ENCODE measurements around the gene CALCR.
A peak's percentile ranks its signal among the peaks of the same experiment; 100 is the strongest.

CALCR gene

DNA sequence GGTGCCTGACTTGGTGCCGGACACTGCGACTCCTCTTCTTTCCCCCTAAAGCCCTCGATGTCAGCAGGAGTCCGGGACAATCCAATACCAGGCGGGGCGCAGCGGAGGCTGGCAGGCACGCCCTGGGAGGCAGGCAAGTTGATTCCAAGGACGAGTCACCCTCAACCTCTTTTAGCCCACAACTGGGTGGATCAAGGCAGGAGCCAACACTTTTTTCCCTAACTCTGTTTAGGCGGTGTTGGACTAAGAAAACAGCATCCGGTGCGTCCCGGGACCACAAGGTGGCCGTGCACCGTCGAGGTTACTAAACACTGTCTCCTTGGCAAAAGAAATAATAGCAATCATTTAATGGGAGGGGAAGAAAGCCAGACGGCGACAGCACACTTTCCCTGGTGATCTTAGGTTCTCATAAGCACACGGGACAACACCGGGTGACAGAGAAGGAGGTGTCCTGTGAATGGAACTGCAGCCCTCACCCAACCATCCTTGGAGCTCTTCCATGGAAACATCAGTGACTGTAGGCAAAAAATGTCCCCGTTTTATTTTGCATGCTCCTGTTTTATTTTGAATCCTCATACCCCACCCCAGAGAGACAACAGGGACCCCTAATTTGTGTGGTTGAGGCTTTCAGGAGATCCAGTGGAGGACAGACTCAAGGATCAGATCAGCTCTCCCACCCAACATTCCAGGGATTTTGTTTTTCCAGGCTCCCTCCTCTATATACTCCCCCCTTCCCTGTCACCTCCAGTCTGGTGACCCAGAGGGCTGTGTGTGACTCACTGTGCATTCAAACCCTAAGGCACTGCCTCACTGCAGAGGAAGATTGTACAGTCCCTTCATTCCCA, 1.3 kb upstream of the CALCR start:
- no peaks in the 10 kb centered on the region for H3K36me3 Mint-ChIP-seq (ENCODE audit: low read depth)
- no peak overlapping the region for H3K27ac Mint-ChIP-seq
- no peak for ATAC-seq
- no peak overlapping the region for H3K4me3 Mint-ChIP-seq
- no peaks in the 10 kb centered on the region for H3K9me3 Mint-ChIP-seq
- no peak for DNase-seq
- H3K4me1 Mint-ChIP-seq = no peaks in the 10 kb centered on the region
- H3K27me3 Mint-ChIP-seq = peaks cover 43% of the 10 kb centered on the region

DNA sequence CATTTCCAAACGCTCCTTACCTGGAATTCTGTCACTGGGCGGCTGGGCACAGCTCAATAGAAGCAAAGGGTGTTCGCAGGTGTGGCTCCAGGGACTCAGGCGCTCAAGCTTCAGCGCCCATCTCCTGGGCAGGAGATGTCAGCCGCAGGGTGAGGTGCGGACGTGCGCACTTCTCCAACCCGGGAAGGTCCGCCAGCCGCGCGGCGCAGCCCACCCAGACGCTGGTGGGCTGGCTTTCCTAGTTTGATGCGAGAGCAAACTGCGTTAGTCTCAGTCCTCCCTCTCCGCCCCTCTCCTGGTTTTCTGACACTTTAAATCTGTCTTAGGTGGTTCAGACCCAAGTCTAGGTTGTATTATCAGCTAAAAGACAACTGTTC, 267 bp downstream of the CALCR start:
- peaks cover 40% of the 10 kb centered on the region for H3K27me3 Mint-ChIP-seq

DNA sequence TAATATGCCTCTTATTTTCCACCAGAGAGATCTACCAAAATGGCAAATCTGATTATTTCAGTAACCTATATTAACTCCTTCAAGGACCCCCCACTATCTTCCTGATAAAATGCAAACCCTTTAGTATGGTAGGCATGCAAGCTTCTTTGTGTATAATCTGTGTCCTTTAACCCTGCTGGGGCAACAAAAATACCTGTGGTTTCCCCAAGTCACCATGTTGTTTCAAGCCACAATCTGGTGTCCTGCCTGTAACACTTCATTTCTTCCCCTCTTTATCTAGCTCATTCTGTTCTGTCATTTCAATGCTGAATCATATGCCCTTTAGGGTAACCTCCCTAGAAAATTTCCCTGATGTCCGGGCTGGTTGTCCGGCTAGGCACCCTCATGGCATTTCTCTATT, 5.3 kb downstream of the CALCR start:
- Mint-ChIP-seq H3K9me3 (no peaks in the 10 kb centered on the region), H3K36me3 (ENCODE audit: low read depth) (no peaks in the 10 kb centered on the region), H3K27ac (no peak overlapping the region), H3K4me1 (no peaks in the 10 kb centered on the region), H3K4me3 (no peak overlapping the region), H3K27me3 (peaks cover 27% of the 10 kb centered on the region)
- no peak for ATAC-seq
- no peak for DNase-seq

More for the DNA sequence above, 267 bp downstream of the CALCR start:
- no peak overlapping the region for H3K4me3 Mint-ChIP-seq
- H3K4me1 Mint-ChIP-seq = no peaks in the 10 kb centered on the region
- H3K27ac Mint-ChIP-seq = no peak overlapping the region
- H3K9me3 Mint-ChIP-seq = no peaks in the 10 kb centered on the region
- DNase-seq (no peak), ATAC-seq (no peak)
- no peaks in the 10 kb centered on the region for H3K36me3 Mint-ChIP-seq (ENCODE audit: low read depth)

DNA sequence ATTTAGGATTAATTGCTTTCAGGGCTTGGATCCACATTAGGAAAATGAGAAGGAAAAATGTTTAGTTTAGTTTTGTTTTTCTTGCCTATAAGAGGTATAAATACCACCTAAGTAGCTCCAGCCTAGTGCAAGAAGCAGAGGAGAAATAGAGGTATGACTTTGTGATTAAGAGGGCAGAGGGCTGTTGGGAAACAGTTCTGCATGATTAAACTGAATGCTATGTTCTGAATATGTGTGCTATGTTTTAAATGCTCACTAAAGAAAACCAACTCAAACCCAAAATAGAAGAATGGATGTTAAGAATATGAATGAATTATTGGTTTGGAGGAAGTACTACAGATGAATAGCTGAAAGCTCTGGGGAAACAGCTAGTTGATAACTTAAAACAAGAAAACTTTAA, 7.6 kb downstream of the CALCR start:
- Mint-ChIP-seq H3K4me1 (no peaks in the 10 kb centered on the region), H3K36me3 (ENCODE audit: low read depth) (no peaks in the 10 kb centered on the region), H3K4me3 (no peak overlapping the region), H3K27me3 (peaks cover 10% of the 10 kb centered on the region), H3K9me3 (no peaks in the 10 kb centered on the region), H3K27ac (no peak overlapping the region)
- DNase-seq = no peak
- ATAC-seq = no peak

DNA sequence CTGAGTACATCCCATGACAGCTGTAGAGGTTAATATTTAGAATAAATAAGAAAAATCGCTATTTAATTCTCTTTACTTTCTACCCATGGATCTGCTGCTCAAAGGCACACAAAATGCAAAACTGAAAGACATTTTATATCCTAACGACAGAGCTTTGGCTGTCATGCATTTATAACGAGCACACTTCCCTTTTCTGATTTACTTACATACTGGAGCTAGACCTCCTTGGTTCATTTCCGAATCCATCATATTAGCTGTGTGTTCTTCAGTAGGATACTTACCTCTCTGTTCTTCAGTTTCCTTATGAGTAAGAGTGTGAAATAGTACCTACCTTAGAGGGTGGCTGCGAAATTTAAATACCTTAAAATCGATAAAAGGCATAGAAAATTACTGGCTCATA, 10.9 kb downstream of the CALCR start:
- DNase-seq (no peak), ATAC-seq (no peak)
- Mint-ChIP-seq H3K9me3 (no peaks in the 10 kb centered on the region), H3K27ac (no peak overlapping the region), H3K36me3 (ENCODE audit: low read depth) (no peaks in the 10 kb centered on the region), H3K27me3 (peaks cover 9% of the 10 kb centered on the region), H3K4me1 (peaks cover 6% of the 10 kb centered on the region), H3K4me3 (no peak overlapping the region)

DNA sequence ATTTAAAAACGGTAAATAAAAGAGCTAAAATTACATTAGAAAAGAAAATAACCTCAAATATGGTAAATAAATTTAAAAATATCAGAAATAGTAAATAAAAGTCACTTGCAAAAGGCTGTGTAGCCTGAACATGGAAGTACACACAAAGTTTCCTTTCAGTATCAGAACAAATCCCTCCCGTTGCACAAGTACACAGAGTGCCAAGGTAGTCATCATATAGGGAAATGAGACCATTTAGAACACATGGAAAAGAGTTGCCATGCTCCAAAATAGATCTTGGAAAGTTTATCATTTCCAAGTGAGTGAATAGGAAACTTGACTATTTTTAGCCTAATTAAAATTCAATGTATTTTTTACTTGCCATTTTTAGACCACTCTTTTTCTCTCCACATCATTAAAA, 11.6 kb downstream of the CALCR start:
- H3K27me3 Mint-ChIP-seq = peaks cover 8% of the 10 kb centered on the region
- DNase-seq (no peak), ATAC-seq (no peak)
- no peaks in the 10 kb centered on the region for H3K9me3 Mint-ChIP-seq
- H3K27ac Mint-ChIP-seq = no peak overlapping the region
- peaks cover 6% of the 10 kb centered on the region for H3K4me1 Mint-ChIP-seq
- H3K4me3 Mint-ChIP-seq = no peak overlapping the region
- no peaks in the 10 kb centered on the region for H3K36me3 Mint-ChIP-seq (ENCODE audit: low read depth)

DNA sequence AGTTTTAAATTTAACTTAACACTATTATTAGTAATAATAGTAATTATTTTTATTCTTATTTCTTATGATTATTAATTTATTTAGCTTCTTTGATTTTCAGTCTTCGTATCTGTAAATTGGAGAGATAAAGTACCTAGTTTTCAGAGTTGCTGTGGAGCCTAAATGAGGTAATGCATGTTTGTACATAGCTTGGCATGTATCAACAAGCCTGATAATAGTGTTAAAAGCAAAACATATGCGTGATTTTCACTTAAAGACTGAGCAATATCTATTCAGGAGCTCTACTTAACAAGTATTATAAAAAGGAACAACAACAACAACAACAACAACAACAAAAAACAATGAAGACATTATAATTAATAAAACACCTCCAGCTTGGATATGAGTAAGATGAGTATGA, 12.4 kb downstream of the CALCR start:
- Mint-ChIP-seq H3K4me3 (no peak overlapping the region), H3K9me3 (no peaks in the 10 kb centered on the region), H3K36me3 (ENCODE audit: low read depth) (no peaks in the 10 kb centered on the region), H3K27ac (no peak overlapping the region), H3K27me3 (peaks cover 7% of the 10 kb centered on the region), H3K4me1 (peaks cover 6% of the 10 kb centered on the region)
- DNase-seq (no peak), ATAC-seq (no peak)

DNA sequence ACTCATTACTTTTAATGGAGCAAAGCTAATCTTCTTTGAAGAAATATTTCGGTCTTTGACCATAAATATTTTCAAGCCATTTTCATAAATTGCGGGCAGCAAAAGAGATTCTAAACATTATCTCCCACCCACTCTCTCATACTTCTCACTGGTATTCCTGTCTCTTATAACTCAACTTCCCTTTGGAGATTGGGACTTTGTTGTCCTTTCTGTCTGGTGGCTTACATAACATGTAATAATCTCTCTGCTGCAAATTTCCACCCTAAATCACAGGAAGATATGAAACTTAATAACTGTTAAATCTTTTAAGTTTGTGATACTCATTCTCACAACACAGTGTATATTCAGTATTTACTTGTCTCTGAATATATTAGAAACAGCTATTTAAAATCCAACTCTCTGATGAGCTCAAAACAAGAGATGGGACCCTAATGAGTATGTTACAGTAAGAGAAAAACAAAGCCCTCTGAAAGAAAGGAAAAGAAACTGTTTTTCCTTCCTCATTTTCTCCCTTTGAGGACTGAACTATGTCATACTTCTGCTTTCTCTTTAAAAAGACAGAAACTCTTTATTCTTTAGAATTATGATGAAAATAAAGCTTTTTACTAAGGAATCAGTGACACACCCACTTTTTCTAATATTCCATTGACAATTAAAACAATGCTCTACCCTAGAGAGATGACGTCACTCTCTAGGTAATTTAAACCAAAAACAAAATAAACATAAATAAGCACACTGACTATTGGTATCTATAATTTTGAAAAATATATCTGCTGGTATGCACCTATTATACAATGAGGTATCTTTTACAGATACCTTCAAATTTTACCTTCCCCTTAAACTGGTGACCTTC, 14.7 kb downstream of the CALCR start:
- H3K9me3 Mint-ChIP-seq = no peaks in the 10 kb centered on the region
- H3K4me3 Mint-ChIP-seq = no peak overlapping the region
- H3K4me1 Mint-ChIP-seq = peaks cover 6% of the 10 kb centered on the region
- H3K27ac Mint-ChIP-seq = peak overlapping the region; percentile 23
- H3K27me3 Mint-ChIP-seq = peaks cover 5% of the 10 kb centered on the region
- DNase-seq (no peak), ATAC-seq (no peak)
- no peaks in the 10 kb centered on the region for H3K36me3 Mint-ChIP-seq (ENCODE audit: low read depth)

DNA sequence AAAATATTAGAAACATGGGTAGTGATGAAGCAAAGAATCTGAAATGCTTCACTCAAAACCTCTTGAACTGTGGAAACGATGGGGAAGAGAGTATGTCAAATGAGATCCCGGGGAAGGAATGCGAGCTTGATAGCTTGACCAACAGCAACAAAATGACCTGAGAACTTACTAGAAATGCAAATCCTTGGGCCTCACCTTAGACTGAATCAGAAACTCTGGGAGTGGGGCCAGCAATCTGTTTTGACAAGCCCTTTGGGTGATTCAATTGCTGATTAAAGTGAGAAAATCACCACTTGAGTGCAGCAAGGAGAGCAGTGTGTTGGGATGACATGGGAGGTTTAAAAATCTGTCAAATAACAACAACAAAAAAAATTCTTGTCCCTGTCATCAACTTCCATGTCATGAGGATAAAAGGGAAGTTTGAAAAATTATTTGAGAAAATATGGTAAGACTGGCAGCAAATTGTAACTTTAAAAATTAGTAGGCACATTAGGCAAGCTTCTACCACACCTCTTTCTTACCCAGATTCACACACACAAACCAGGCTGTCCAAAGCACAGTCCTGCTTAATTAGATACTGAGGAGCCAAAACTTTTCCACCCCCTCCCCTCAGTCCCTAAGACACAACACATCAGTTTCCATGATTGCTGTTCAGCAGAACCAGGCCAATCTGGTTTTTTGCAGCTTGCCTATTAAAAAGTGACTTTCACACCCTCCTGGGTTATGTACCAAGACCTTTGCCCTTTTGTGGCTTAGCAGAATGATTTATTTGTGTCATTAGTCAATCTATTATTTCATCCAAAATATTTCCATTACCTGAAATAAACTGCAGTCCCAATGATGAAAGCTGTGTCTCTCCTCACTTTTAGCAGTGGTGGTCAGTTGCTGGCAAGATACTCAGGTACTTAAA, 15.6 kb downstream of the CALCR start:
- H3K4me3 Mint-ChIP-seq = no peak overlapping the region
- no peaks in the 10 kb centered on the region for H3K36me3 Mint-ChIP-seq (ENCODE audit: low read depth)
- no peak overlapping the region for H3K27ac Mint-ChIP-seq
- no peak for DNase-seq
- H3K9me3 Mint-ChIP-seq = no peaks in the 10 kb centered on the region
- H3K27me3 Mint-ChIP-seq = peaks cover 3% of the 10 kb centered on the region
- ATAC-seq = no peak
- peaks cover 6% of the 10 kb centered on the region for H3K4me1 Mint-ChIP-seq

DNA sequence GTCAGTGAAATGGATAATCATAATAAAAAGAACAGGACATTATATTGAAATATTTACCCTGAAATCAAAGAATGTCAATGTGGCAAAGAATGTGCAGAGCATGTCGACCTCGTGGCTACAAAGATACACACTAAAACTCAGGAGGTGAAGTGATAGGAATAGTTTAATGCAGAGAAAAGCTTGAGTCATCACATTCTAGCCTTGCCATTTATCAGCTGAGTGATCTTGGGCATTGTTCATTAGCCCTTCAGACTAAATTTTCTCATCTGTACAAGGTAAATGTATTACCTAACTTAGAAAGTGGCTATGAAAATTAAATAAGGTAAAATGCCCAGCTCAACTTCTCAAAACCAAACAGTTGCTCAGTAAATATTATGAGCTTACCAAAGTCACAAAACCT, 22.6 kb downstream of the CALCR start:
- Mint-ChIP-seq H3K36me3 (ENCODE audit: low read depth) (no peaks in the 10 kb centered on the region), H3K4me1 (no peaks in the 10 kb centered on the region), H3K4me3 (no peak overlapping the region), H3K9me3 (no peaks in the 10 kb centered on the region), H3K27ac (no peak overlapping the region), H3K27me3 (peaks cover 3% of the 10 kb centered on the region)
- no peak for ATAC-seq
- DNase-seq = no peak

DNA sequence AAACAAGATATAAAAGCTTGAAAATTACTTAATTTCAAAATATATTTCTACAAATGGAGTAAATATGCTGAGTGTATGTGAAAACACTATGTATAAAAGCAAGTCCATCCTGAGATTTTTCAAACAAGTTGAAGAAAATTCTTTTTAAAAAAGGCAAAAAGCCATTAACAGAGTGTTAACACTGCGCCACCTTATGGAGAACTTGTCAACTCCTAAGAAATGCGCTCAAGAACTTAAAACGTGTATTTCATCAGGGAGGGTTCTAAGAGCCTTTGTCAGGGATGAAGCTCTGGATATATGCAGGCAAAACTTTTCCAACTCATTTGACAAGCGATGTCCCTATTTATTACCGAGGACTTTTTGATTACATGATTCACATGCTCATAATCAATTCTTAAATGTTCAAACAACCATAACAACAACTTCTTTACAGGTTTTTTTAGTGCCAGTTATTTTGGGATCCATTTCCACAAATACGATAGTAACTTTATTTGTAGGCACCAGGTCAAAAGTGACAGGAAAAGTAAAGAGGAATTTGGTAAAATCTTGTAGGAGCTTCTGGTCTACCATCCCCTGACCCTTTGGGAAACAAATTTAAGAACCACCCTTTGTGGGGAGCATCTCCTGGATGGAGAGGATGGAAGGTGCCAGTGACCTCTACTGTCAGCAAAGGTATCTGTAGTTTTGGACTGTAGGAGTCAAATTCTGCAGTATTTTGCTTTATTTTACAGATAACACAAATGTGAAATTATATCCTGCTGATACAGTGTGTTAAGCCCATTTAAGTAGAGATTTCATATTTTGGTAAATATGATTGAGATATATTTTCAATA, 23.2 kb downstream of the CALCR start:
- H3K36me3 Mint-ChIP-seq (ENCODE audit: low read depth) = no peaks in the 10 kb centered on the region
- no peaks in the 10 kb centered on the region for H3K9me3 Mint-ChIP-seq
- no peak overlapping the region for H3K4me3 Mint-ChIP-seq
- no peaks in the 10 kb centered on the region for H3K4me1 Mint-ChIP-seq
- no peak for DNase-seq
- H3K27ac Mint-ChIP-seq = no peak overlapping the region
- ATAC-seq = no peak
- peaks cover 3% of the 10 kb centered on the region for H3K27me3 Mint-ChIP-seq

DNA sequence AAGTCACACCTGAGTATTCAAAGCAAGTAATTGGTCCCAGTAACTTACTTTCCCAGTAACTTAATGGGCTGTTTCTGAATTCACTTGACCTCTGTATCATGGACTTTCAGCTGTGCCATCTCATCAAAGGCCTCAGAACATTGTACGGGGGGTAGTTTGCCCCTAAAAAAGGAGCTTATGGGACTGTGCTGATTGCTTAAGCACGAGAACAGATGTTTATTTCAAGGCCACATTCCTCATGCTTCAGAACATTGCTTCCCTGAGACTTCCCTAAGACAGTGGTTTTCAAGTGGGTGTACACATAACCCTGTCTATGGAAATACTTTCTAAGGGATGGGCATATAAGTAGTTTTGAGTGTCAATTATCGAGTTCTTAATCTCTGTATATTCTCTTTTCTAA, 26.8 kb downstream of the CALCR start:
- Mint-ChIP-seq H3K27ac (no peak overlapping the region), H3K4me3 (no peak overlapping the region), H3K4me1 (no peaks in the 10 kb centered on the region), H3K36me3 (ENCODE audit: low read depth) (no peaks in the 10 kb centered on the region), H3K9me3 (no peaks in the 10 kb centered on the region), H3K27me3 (peaks cover 3% of the 10 kb centered on the region)
- DNase-seq (no peak), ATAC-seq (no peak)

DNA sequence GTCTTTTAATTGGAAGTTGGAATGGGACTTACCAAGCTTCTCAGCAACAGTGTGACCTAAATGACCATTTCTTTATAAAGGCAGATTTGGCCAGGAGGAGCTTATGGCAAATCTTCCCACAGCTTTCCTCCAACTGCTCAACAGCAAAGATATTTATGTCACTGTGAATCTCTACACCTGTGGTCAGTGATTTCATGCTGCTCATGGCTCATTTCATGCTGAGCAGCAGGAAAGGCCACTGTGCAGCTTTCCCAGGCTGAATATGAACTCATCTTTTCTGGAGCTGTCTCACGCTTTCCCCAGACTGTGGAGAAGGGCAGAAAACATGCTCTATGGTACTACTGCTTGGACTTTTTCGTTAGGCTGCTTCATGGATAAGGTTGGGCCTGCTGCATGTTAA, 29.8 kb downstream of the CALCR start:
- no peaks in the 10 kb centered on the region for H3K36me3 Mint-ChIP-seq (ENCODE audit: low read depth)
- peaks cover 3% of the 10 kb centered on the region for H3K27me3 Mint-ChIP-seq
- DNase-seq (no peak), ATAC-seq (no peak)
- H3K4me1 Mint-ChIP-seq = no peaks in the 10 kb centered on the region
- no peak overlapping the region for H3K27ac Mint-ChIP-seq
- no peaks in the 10 kb centered on the region for H3K9me3 Mint-ChIP-seq
- no peak overlapping the region for H3K4me3 Mint-ChIP-seq

DNA sequence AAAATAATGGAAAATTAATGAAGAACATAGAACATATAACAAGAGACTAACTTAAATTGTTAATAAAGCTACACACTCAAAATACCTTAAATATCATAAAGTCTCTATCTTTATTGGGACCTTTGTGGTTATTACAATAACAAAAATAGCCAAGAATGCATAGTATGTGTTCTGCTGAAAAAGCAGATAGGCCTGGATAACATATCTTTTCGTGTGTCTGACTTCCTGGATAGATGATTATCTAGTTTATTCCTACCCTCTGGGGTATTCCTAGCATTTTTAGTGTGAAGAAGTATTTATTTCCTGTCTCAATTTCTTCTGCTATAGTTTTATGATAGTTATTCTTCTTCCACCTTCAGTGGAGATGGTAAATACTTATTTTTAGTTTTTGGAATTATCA, 36.5 kb downstream of the CALCR start:
- no peaks in the 10 kb centered on the region for H3K27me3 Mint-ChIP-seq
- H3K36me3 Mint-ChIP-seq (ENCODE audit: low read depth) = no peaks in the 10 kb centered on the region
- DNase-seq = no peak
- ATAC-seq = no peak
- H3K9me3 Mint-ChIP-seq = no peaks in the 10 kb centered on the region
- H3K4me1 Mint-ChIP-seq = no peaks in the 10 kb centered on the region
- H3K4me3 Mint-ChIP-seq = no peak overlapping the region
- no peak overlapping the region for H3K27ac Mint-ChIP-seq
